ENCODE measurements around the gene ACKR3.

ACKR3 gene

GRCh38 chr2:236571145-236571544 lies 1.5 kb downstream of the ACKR3 start:
- no peak for DNase-seq

GRCh38 chr2:236572482-236572881 lies 2.9 kb downstream of the ACKR3 start:
- no peak for DNase-seq

GRCh38 chr2:236573066-236573929 lies 3.7 kb downstream of the ACKR3 start:
- no peak for DNase-seq

- no peak for DNase-seq
Measured at GRCh38 chr2:236574000-236574399, 4.4 kb downstream of the ACKR3 start.

GRCh38 chr2:236574424-236575145 lies 5.0 kb downstream of the ACKR3 start:
- no peak for DNase-seq

- no peak for DNase-seq
Measured at GRCh38 chr2:236575510-236575909, 5.9 kb downstream of the ACKR3 start.

GRCh38 chr2:236576087-236576486 lies 6.5 kb downstream of the ACKR3 start:
- DNase-seq: no peak

GRCh38 chr2:236576953-236577352 lies 7.3 kb downstream of the ACKR3 start:
- no peak for DNase-seq

GRCh38 chr2:236577481-236578410 lies 8.1 kb downstream of the ACKR3 start:
- DNase-seq: no peak

GRCh38 chr2:236578411-236578846 lies 8.8 kb downstream of the ACKR3 start:
- no peak for DNase-seq

GRCh38 chr2:236579048-236579745 lies 9.6 kb downstream of the ACKR3 start:
- no peak for DNase-seq

GRCh38 chr2:236579746-236580315 lies 10.2 kb downstream of the ACKR3 start:
- no peak for DNase-seq

GRCh38 chr2:236580746-236581355 lies 11.2 kb downstream of the ACKR3 start:
- no peak for DNase-seq

- DNase-seq: no peak
Measured at GRCh38 chr2:236581546-236581945, 11.9 kb downstream of the ACKR3 start.

- DNase-seq: no peak
Measured at GRCh38 chr2:236582968-236583367, 13.3 kb downstream of the ACKR3 start.

GRCh38 chr2:236583621-236584203 lies 14.1 kb downstream of the ACKR3 start:
- DNase-seq: no peak

- no peak for DNase-seq
Measured at GRCh38 chr2:236584521-236585384, 15.1 kb downstream of the ACKR3 start.

- DNase-seq: no peak
Measured at GRCh38 chr2:236585966-236586365, 16.3 kb downstream of the ACKR3 start.

GRCh38 chr2:236587861-236588815 lies 18.5 kb downstream of the ACKR3 start:
- no peak for DNase-seq
